Mesothelial cell of epicardium (in vitro differentiated cells): ENCODE data around the gene TRPV6. TPM values are rescaled to one million over a fixed set of nuclear protein-coding genes. Genes with fewer than 3 reads are reported as not detected.
A peak's percentile ranks its signal among the peaks of the same experiment; 100 is the strongest.

ENCODE experiments used
- DNase-seq, 2 experiments: peaks; one replicate each; pipeline ENCODE4 v3.0.0; 2021; ENCODE audit warnings: low spot score in 2 of 2; ENCODE audit not compliant: unreplicated experiment in 2 of 2
- H3K27ac Mint-ChIP-seq: 2 replicates; pipeline ENCODE4 v1.8.0; 2021; ENCODE audit warnings: mixed read lengths
- H3K27me3 Mint-ChIP-seq: 2 replicates; pipeline ENCODE4 v1.8.0; 2021; ENCODE audit warnings: low read depth, mixed read lengths
- H3K36me3 Mint-ChIP-seq: 2 replicates; pipeline ENCODE4 v1.8.0; 2021; ENCODE audit warnings: mixed read lengths
- H3K4me1 Mint-ChIP-seq: 2 replicates; pipeline ENCODE4 v1.8.0; 2021; ENCODE audit warnings: mixed read lengths
- H3K4me3 Mint-ChIP-seq: 2 replicates; pipeline ENCODE4 v1.8.0; 2021; ENCODE audit warnings: mild to moderate bottlenecking, moderate library complexity, mixed read lengths
- H3K9me3 Mint-ChIP-seq: 2 replicates; pipeline ENCODE4 v1.8.0; 2021; ENCODE audit warnings: mixed read lengths
- total RNA-seq: library from RNA; stranded (reverse); gene quantifications from 3 replicates; pipeline ENCODE4 v1.2.1, GENCODE V29; 2021
- TF ChIP-seq, protein P1 (sequence below): fragments of 200-600 bp; sonication (generic); IDR thresholded peaks from one replicate; pipeline ENCODE4 v1.5.0; 2021; ENCODE audit warnings: antibody characterized with exemption; ENCODE audit not compliant: unreplicated experiment

TRPV6 gene
- 4.2 to 5.7 TPM (median 5.6 TPM) in 3 replicates for total RNA-seq

DNA sequence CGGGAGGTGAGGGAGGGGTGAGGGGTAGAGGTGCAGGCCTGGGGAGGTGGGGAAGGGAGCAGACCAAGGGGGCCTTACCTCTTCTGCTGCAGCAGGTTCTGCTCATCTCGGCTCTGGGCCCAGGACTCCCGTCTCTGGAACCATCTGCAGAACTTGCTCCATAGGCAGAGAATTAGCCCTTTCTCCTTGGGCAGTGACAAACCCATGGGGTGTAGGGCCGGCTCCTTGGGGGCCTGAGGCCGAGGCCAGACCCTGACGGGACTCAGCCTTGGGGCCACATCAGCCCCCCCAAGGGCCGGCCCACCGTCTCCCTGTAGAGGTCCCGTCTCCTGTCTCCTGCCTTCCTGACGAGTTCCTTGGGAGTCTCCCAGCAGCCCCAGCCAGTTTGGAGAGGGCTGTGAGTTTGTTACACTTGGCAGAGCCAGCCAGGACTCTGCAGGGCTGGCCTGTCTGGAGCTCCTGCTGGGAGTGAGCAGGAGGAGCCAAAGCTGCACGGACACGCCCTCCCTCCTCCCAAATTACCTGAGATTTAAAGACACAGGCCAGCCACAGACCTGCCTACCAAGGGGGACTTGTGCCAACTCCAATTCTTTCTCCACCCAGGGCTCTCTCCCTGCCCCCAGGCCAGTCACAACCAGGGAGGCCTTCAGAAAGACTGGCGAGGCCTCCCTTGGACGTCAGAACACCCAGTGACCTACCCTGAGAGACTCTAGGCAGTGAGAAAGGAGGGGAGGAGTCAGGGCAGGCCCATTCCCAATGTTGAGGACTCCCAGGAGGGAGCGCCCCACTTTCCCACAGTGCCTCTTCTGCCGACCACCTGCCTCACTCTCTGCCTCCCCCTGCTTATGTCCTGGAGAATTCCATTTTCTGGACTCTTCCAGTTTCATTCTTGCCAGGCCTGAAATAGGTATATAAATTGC lies at the start of gene TRPV6:
TSS of gene TRPV6 (minus strand) at position 435 of the 920 bp plus-strand sequence.
- H3K36me3 Mint-ChIP-seq: no peaks in the 10 kb centered on the region
- peak within 1 kb of the TSS; percentile 66 for H3K4me3 Mint-ChIP-seq
- H3K27me3 Mint-ChIP-seq: peaks cover 1% of the 10 kb centered on the region
- TF ChIP-seq, protein P1, sequence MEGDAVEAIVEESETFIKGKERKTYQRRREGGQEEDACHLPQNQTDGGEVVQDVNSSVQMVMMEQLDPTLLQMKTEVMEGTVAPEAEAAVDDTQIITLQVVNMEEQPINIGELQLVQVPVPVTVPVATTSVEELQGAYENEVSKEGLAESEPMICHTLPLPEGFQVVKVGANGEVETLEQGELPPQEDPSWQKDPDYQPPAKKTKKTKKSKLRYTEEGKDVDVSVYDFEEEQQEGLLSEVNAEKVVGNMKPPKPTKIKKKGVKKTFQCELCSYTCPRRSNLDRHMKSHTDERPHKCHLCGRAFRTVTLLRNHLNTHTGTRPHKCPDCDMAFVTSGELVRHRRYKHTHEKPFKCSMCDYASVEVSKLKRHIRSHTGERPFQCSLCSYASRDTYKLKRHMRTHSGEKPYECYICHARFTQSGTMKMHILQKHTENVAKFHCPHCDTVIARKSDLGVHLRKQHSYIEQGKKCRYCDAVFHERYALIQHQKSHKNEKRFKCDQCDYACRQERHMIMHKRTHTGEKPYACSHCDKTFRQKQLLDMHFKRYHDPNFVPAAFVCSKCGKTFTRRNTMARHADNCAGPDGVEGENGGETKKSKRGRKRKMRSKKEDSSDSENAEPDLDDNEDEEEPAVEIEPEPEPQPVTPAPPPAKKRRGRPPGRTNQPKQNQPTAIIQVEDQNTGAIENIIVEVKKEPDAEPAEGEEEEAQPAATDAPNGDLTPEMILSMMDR: no peak
- DNase-seq: peak in 1 of 2 experiments; percentile 48
- H3K27ac Mint-ChIP-seq: peak within 1 kb of the TSS; percentile 10
- H3K4me1 Mint-ChIP-seq: peaks cover 26% of the 10 kb centered on the region
- H3K9me3 Mint-ChIP-seq: no peaks in the 10 kb centered on the region

DNA sequence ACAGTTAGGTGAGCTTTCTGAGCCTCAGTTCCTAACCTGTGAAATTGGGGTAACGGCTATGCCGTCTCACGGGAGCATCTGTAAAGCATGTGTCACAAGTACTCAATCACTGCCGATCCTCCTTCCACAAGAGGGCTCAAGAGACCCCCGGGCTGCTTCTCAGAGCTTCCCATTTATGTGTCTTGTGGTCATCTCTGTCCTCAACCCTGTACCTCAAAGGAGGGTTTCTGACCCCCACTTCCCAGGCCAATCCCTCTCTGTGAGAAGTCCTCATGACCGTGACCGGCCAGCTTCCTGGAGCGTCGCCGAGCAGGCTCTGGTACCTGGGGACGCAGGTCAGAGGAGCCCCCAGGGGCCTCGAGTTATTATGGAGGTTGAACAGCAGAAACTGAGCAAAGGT lies 48.5 kb upstream of the TRPV6 start:
- Mint-ChIP-seq H3K27me3 (no peaks in the 10 kb centered on the region), H3K27ac (no peak overlapping the region), H3K36me3 (no peaks in the 10 kb centered on the region), H3K4me1 (no peaks in the 10 kb centered on the region), H3K4me3 (no peak overlapping the region), H3K9me3 (no peaks in the 10 kb centered on the region)
- DNase-seq: no peak
- TF ChIP-seq, protein P1: no peak

DNA sequence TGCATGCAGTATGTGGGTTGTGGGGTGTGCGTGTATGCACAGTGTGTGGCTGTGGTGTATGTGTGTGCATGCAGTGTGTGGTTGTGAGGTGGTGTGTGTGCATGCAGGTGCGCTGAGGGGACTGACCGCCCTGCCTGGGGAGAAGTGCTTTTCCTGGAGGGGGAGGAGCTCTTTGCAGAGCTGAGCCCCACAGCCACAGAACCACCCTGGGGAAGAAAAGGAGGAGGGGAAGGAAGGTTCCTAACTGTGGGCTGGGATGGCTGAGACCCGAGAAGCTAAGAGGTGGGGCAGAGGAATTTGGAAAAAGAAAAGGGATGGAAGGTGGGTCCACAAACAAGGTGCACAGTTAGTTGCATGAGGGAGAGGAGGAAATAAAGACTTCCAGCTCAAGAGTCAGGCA lies 48.1 kb upstream of the TRPV6 start, which contains the start of gene TRPV5:
TSS of gene TRPV5 (minus strand) at position 123 of the 400 bp plus-strand sequence. CDS start 287 bp downstream, outside the sequence.
- TF ChIP-seq, protein P1: no peak
- DNase-seq: no peak
- no peaks in the 10 kb centered on the region for H3K4me1 Mint-ChIP-seq
- H3K9me3 Mint-ChIP-seq: no peaks in the 10 kb centered on the region
- H3K27ac Mint-ChIP-seq: no peak within 1 kb of the TSS
- no peaks in the 10 kb centered on the region for H3K27me3 Mint-ChIP-seq
- H3K36me3 Mint-ChIP-seq: no peaks in the 10 kb centered on the region
- no peak within 1 kb of the TSS for H3K4me3 Mint-ChIP-seq

DNA sequence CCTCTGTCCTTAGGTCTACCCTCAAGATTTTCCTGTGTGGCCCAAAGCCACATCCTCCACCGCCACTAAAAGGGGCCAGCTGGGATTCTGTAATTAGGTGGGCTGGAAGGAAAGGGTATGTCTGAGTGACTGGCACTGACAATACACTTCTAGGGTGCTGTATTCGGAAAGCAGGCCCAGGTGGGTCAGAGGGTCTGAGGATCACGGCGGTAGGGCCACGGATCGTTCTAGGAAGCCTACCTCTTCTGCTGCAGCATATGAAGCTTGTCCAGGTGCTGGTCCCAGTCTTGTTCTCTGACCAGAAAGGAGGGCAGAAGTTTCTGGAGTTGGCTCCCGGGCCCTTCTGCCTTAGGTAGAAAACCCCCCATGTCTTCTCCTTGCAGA lies 47.5 kb upstream of the TRPV6 start:
- H3K4me3 Mint-ChIP-seq: no peak overlapping the region
- no peaks in the 10 kb centered on the region for H3K36me3 Mint-ChIP-seq
- no peaks in the 10 kb centered on the region for H3K4me1 Mint-ChIP-seq
- H3K27me3 Mint-ChIP-seq: no peaks in the 10 kb centered on the region
- TF ChIP-seq, protein P1: no peak
- H3K9me3 Mint-ChIP-seq: no peaks in the 10 kb centered on the region
- H3K27ac Mint-ChIP-seq: no peak overlapping the region
- no peak for DNase-seq

DNA sequence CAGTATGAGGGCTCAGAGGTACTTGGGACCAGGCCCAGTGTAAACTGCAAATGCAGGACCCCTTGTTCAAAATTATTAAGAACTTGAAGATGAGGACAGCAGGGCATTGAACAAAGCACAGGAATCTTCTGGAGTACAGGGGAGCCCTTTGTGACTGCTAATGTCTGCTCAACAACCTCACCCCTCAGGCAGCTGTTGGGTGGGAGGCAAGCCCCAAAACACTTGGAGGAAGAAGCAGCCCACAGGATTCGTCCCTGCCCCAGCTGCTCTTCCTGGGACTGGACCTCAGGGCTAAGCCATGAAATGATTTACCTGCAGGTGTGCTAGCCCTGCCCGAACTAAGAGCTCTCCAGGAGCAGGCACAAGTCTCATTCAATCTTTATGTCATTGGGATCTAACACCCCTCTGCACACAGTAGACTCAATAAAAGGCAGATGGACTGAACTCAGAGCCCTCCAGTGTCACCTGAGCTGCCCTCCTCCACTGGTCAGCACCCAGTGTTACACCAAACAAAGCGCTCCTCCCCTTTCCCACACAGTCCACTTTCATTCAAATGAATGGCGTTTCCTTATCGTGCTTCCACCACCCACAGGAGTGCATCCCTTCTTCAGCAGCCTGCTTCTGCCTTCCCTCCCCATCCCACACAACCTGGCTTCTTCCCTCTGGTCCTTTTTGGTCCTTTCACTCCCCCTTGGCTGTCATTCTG lies 47.0 kb upstream of the TRPV6 start:
- no peaks in the 10 kb centered on the region for H3K36me3 Mint-ChIP-seq
- TF ChIP-seq, protein P1: no peak

More for the DNA sequence above, 47.0 kb upstream of the TRPV6 start:
- no peak for DNase-seq
- Mint-ChIP-seq H3K9me3 (no peaks in the 10 kb centered on the region), H3K27me3 (no peaks in the 10 kb centered on the region), H3K27ac (no peak overlapping the region), H3K4me1 (no peaks in the 10 kb centered on the region), H3K4me3 (no peak overlapping the region)
